Measurements from ENCODE around the gene PDE3A. TPM values are rescaled to one million over a fixed set of nuclear protein-coding genes. Genes with fewer than 3 reads are reported as not detected.

PDE3A gene
- total RNA-seq, 4 donors from 2014 or later: 4.4 to 5.3 (median 4.9) TPM

DNA sequence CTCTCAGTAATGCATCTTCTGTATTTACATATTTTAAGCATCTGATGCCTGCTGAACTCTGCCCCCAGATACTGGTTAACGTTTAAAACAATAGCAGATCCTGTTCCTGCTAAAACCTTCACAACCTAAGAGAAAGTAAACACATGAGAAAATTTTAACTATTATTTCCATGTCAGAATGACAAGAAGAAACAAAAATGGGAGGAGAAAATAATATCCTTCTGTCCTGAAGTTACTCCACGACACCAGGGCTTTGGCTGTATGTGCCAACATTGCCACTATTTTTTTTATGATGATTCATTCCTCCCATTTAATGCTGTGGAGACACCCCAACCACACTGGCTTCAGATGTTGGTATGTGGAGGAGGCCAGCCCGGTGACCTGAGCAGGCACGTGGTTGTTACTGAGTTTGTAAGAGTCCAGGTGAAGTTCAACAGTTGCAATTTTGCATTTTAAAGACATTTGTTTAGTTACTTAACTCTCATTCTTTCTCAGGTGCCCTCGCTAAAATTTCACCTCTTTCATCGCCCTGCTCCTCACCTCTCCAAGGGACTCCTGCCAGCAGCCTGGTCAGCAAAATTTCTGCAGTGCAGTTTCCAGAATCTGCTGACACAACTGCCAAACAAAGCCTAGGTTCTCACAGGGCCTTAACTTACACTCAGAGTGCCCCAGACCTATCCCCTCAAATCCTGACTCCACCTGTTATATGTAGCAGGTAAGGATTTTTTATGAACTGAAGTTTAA is 261.2 kb downstream of the PDE3A start:
- intact Hi-C loops (cut with DNase I; ENCODE audit: low total_unique reads): no loop called here
- Histone ChIP-seq H3K27ac (no peak overlapping the region), H3K36me3 (no peaks in the 10 kb centered on the region), H3K4me1 (no peaks in the 10 kb centered on the region), H3K4me3 (no peak overlapping the region), H3K9me3 (no peaks in the 10 kb centered on the region), H3K27me3 (no peaks in the 10 kb centered on the region)
- peak in 1 of 2 donors; percentile 51 for ATAC-seq
- TF ChIP-seq POLR2A (IDR thresholded peaks at IDR 0.05): no peak
- TF ChIP-seq, protein P1, sequence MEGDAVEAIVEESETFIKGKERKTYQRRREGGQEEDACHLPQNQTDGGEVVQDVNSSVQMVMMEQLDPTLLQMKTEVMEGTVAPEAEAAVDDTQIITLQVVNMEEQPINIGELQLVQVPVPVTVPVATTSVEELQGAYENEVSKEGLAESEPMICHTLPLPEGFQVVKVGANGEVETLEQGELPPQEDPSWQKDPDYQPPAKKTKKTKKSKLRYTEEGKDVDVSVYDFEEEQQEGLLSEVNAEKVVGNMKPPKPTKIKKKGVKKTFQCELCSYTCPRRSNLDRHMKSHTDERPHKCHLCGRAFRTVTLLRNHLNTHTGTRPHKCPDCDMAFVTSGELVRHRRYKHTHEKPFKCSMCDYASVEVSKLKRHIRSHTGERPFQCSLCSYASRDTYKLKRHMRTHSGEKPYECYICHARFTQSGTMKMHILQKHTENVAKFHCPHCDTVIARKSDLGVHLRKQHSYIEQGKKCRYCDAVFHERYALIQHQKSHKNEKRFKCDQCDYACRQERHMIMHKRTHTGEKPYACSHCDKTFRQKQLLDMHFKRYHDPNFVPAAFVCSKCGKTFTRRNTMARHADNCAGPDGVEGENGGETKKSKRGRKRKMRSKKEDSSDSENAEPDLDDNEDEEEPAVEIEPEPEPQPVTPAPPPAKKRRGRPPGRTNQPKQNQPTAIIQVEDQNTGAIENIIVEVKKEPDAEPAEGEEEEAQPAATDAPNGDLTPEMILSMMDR (IDR thresholded peaks at IDR 0.05 in 4 of 5, conservative IDR thresholded peaks at IDR 0.05 in 1 of 5): no peak
- in situ Hi-C loops (cut with MboI; ENCODE audit: low sequenced_read_pairs in 4 of 4): no loop called here
- peak in 1 of 2 donors; percentile 14 for DNase-seq

DNA sequence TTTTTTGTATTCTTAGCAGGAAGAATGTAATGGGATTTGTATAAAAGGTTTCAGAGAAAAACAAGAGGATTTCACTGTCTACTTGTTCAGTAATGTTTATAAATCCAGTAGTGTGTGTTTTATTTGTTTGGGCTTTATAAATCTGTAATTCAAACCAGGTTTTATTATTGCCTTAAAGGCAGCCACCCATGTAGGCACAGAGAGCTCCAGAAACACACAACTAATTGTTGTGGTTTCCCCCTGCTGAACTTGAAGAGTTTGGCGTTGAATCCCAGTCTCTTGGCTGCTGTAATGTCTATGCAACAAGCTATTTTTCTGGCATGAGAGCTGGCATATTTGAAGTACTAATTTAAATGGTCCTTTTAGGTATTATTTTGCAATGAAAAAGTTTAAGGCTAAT is 263.4 kb downstream of the PDE3A start:
- in situ Hi-C loops (cut with MboI; ENCODE audit: low sequenced_read_pairs in 4 of 4): no loop called here
- TF ChIP-seq POLR2A (IDR thresholded peaks at IDR 0.05): no peak
- TF ChIP-seq, protein P1 (IDR thresholded peaks at IDR 0.05 in 4 of 5, conservative IDR thresholded peaks at IDR 0.05 in 1 of 5): no peak
- no peaks in the 10 kb centered on the region for H3K36me3 ChIP-seq

DNA sequence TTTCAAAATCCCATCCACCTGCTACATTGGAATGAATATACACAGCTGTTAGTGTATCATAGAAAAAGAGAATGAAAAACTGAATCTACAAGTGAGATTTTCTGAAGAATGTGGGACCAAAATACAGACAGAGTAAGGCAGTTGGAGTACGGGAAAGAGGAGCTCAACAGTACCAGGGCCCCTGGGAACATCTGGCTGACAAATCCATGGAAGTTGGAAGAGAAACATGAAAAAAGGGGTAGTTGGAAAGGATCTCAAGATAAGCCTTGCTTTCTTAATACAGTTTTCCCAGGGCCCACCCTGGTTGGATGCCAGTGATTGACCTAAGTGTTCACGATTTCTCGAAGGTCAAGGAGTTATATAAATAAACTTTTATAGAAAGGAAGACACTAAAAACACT is 272.8 kb downstream of the PDE3A start:
- Histone ChIP-seq H3K4me1 (no peaks in the 10 kb centered on the region), H3K27me3 (no peaks in the 10 kb centered on the region), H3K27ac (no peak overlapping the region), H3K4me3 (no peak overlapping the region), H3K36me3 (no peaks in the 10 kb centered on the region), H3K9me3 (no peaks in the 10 kb centered on the region)
- intact Hi-C loops (cut with DNase I; ENCODE audit: low total_unique reads) (no loop called here), in situ Hi-C loops (cut with MboI; ENCODE audit: low sequenced_read_pairs in 4 of 4) (no loop called here)
- no peak for TF ChIP-seq POLR2A (IDR thresholded peaks at IDR 0.05)
- TF ChIP-seq, protein P1 (IDR thresholded peaks at IDR 0.05 in 4 of 5, conservative IDR thresholded peaks at IDR 0.05 in 1 of 5): no peak
- DNase-seq (no peak), ATAC-seq (no peak)

More for the DNA sequence above, 263.4 kb downstream of the PDE3A start:
- H3K4me3 ChIP-seq: no peak overlapping the region
- ATAC-seq (no peak), DNase-seq (no peak)
- intact Hi-C loops (cut with DNase I; ENCODE audit: low total_unique reads): no loop called here
- H3K27me3 ChIP-seq: no peaks in the 10 kb centered on the region
- no peaks in the 10 kb centered on the region for H3K4me1 ChIP-seq
- no peaks in the 10 kb centered on the region for H3K9me3 ChIP-seq
- no peak overlapping the region for H3K27ac ChIP-seq

DNA sequence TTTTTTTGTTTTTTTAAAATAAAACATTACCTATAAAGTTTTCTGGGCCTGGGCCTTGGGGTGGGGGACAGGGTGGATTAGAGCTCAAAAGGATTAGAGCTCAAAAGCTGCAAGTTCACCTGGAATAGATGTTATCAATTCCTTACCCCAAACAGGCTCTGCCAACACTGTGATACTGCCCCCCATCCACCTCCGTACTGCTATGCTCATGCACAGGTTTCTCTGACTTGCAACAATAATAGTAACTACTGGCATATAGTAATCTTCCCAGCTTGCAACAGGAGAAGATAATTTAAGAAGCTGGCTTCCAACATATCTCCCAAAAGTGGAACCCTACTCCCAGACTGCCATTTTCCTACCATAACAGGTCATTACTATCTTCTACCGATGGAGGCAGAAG is 275.5 kb downstream of the PDE3A start:
- H3K36me3 ChIP-seq: no peaks in the 10 kb centered on the region

More for the DNA sequence above, 275.5 kb downstream of the PDE3A start:
- no peaks in the 10 kb centered on the region for H3K9me3 ChIP-seq
- no peak overlapping the region for H3K4me3 ChIP-seq
- DNase-seq: no peak
- ATAC-seq: no peak
- H3K27ac ChIP-seq: no peak overlapping the region
- TF ChIP-seq, protein P1 (IDR thresholded peaks at IDR 0.05 in 4 of 5, conservative IDR thresholded peaks at IDR 0.05 in 1 of 5): no peak
- no peak for TF ChIP-seq POLR2A (IDR thresholded peaks at IDR 0.05)
- intact Hi-C loops (cut with DNase I; ENCODE audit: low total_unique reads) (no loop called here), in situ Hi-C loops (cut with MboI; ENCODE audit: low sequenced_read_pairs in 4 of 4) (no loop called here)
- H3K4me1 ChIP-seq: no peaks in the 10 kb centered on the region
- no peaks in the 10 kb centered on the region for H3K27me3 ChIP-seq

All from gastrocnemius medialis (tissue), 4 donors.